ENCODE measurements around the gene APBB1IP.

Gene APBB1IP

DNA sequence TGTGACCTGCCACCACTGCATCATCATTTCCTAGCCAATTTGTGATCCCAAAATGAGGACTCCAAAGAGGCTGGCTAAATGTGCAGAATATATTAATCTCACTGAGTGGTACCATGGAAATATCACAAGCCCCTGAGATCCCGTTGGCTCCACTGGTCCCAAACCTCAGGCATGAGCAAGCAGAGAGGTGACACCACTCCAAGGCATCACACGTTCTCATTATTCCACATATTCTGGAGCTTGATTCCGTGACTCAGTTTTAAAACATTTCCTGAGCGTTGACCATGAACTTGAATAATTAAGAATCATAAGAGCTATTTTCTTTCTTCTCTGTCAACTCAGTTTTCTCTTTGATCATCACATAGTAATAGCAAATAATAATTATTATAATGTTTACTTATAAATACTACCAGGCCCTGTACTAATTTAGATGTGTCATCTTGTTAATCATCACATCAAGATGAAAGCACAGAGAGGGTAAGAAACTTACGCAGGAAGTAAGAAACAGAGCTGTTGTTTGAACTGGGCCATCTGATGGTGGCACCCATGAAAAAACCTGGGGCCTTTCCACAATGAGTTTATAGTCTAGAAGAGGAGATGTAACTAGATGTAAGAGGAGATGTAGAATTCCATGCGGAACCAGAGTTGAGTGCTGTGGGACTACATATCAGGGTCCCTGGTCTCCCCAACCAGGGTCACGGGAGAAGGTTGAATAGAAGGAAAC is 3.5 kb downstream of the APBB1IP start:
- TF ChIP-seq, protein P1, sequence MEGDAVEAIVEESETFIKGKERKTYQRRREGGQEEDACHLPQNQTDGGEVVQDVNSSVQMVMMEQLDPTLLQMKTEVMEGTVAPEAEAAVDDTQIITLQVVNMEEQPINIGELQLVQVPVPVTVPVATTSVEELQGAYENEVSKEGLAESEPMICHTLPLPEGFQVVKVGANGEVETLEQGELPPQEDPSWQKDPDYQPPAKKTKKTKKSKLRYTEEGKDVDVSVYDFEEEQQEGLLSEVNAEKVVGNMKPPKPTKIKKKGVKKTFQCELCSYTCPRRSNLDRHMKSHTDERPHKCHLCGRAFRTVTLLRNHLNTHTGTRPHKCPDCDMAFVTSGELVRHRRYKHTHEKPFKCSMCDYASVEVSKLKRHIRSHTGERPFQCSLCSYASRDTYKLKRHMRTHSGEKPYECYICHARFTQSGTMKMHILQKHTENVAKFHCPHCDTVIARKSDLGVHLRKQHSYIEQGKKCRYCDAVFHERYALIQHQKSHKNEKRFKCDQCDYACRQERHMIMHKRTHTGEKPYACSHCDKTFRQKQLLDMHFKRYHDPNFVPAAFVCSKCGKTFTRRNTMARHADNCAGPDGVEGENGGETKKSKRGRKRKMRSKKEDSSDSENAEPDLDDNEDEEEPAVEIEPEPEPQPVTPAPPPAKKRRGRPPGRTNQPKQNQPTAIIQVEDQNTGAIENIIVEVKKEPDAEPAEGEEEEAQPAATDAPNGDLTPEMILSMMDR (conservative IDR thresholded peaks at IDR 0.05; ENCODE audit: low read depth, low read length) = no peak
- H3K4me3 ChIP-seq (ENCODE audit: low read length) = no peak overlapping the region

DNA sequence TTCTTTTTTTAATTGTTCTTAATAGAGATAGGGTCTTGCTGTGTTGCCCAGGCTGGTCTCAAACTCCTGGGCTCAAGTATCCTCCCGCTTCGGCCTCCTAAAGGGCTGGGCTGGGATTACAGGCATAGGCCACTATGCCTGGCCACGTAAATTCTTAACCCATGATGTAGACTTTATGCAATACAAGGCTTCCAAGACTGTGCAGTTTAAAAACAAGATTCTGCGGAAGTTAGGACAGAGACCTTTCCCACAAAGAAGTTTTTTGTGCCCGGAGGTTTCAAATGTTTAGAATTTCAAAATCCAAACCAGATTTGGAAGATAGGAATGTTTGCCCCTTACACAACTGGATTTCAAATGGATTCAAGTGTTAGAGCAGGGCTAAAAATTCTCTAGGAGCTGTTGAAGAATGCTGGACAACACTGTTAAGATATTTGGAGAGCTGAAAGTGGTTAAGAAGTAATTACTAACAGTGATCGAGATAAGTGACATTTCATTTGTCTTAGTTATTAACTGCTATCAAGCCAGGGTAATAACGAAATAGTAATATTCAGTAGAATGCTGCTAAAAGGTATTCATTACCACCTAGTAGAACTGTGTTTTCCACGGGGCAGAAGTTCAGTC is 7.4 kb downstream of the APBB1IP start:
- TF ChIP-seq, protein P1 (conservative IDR thresholded peaks at IDR 0.05; ENCODE audit: low read depth, low read length) = no peak

More for the DNA sequence above, 3.5 kb downstream of the APBB1IP start:
- DNase-seq (ENCODE audit: low read depth) = peak; percentile 75

DNA sequence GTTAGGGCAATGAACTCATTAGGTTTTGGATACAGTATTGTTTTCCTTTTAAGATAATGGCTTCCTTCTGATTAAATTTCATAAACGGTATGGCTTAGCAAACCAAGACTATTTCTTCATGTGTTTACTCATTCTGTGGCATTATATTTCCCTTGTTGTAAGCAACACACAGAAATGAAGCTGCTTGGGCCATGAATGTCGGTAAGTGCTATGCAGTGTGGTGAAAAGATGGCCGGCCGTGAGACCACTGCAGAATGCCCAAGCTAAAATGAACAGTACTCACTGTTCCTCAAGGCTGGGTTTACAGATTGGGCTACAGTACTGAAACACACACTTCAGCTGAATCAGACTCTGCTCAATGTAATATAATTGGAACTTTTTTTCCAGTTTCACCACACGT is 8.1 kb downstream of the APBB1IP start:
- TF ChIP-seq, protein P1 (conservative IDR thresholded peaks at IDR 0.05; ENCODE audit: low read depth, low read length) = no peak
- no peak overlapping the region for H3K4me3 ChIP-seq (ENCODE audit: low read length)
- DNase-seq (ENCODE audit: low read depth) = no peak

More for the DNA sequence above, 7.4 kb downstream of the APBB1IP start:
- no peak overlapping the region for H3K4me3 ChIP-seq (ENCODE audit: low read length)
- no peak for DNase-seq (ENCODE audit: low read depth)

DNA sequence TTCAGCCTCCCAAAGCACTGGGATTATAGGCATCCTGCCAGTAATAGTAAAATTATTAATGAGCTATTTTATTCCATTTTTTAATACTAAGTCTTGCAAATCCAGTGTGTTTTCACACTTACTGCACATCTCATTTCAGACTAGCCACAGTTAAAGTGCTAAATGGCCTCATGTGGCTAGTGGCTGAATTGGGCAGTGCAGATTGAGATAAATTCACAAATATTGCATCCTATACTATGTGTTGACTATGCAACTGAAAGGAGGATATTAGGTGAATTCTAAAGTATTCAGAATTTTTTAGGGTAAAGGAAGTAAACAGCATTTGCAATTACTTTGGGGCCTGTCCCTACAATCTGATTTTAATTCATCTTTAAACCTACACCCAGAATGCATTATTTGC is 10.2 kb downstream of the APBB1IP start:
- DNase-seq (ENCODE audit: low read depth) = no peak
- TF ChIP-seq, protein P1 (conservative IDR thresholded peaks at IDR 0.05; ENCODE audit: low read depth, low read length) = no peak
- H3K4me3 ChIP-seq (ENCODE audit: low read length) = no peak overlapping the region

DNA sequence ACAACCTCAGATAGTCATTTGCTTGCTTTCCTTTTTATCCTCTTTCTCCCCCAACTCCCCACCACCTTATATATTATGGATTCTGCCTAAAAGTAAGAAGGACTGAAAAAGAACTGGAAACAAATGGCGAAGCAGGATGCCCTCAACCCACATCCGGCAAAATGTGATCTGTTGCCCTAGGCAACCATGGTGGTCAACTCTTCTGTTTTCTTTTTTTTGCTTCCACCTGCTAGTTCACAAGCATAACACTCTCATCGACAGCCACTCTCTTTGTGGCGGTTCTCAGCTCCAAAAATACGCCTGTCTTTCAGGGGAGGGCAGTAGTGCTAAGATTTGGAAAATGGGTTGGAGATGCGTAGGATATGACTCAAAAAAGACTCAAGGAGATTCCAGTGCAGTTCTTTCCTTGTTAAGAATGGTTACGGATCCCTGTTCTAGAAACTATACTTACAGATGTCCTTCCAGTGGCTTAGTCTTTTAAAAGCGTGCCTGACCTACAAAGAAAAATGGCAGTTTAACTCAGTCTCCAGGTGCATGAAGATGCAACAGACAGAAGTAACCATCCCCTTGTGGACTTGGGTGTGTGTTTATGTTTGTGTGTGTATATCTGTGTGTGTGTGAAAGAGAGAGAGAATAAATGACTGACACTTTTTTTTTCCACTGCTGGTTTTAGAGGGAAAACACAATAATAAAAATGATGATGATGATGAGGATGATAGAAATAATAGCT is 10.7 kb downstream of the APBB1IP start:
- no peak overlapping the region for H3K4me3 ChIP-seq (ENCODE audit: low read length)

DNA sequence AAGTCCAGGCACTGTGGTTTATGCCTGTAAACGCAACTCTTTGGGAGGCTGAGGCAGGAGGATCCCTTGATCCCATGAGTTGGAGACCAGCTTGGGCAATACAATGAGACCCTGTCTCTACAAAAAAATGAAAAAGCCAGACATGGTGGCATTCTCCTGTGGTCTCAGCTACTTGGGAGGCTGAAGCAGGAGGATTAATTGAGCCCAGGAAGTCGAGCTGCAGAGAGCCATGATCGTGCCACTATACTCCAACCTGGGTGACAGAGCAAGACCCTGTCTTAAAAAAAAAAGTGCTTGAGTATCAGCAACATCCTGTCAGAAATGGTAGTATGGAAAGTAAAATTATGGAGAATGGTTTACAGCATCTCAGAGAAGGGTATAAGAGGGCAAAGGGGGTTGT is 11.6 kb downstream of the APBB1IP start:
- no peak overlapping the region for H3K4me3 ChIP-seq (ENCODE audit: low read length)
- DNase-seq (ENCODE audit: low read depth) = no peak
- TF ChIP-seq, protein P1 (conservative IDR thresholded peaks at IDR 0.05; ENCODE audit: low read depth, low read length) = no peak

More for the DNA sequence above, 10.7 kb downstream of the APBB1IP start:
- TF ChIP-seq, protein P1 (conservative IDR thresholded peaks at IDR 0.05; ENCODE audit: low read depth, low read length) = no peak
- DNase-seq (ENCODE audit: low read depth) = no peak
